Endothelial cell of umbilical vein (primary cell): ENCODE data around the gene SERPINB6. TPM values are rescaled to one million over a fixed set of nuclear protein-coding genes. Genes with fewer than 3 reads are reported as not detected.
"Not testable (repeated sequence)": the region's sequence is repeated elsewhere in the genome, so short reads cannot be mapped to it uniquely, and the experiment has no call there.

Experiments used
- BruUV-seq: library from RNA; stranded (reverse); fragments of 400-500 nt; replicated peaks from 2 replicates; lab custom pipeline; 2021; lab: Mats Ljungman, UMichigan
- CTCF ChIA-PET: fragments of 300-600, 350-600 bp; sonication (Branson Sonifier 250); formaldehyde crosslinking; loops from one replicate; lab custom pipeline; 2021; ENCODE audit warnings: antibody characterized with exemption, inconsistent platforms; lab: Charles Lee
- POLR2A ChIA-PET: fragments of 300-600, 350-600 bp; sonication (Branson Sonifier 250); formaldehyde crosslinking; loops from one replicate; lab custom pipeline; 2021; ENCODE audit warnings: antibody characterized with exemption, inconsistent platforms; lab: Charles Lee
- DNase-seq: peaks from one replicate; pipeline ENCODE4 v3.0.0-alpha.2; 2011; ENCODE audit warnings: low read depth, low spot score
- FAIRE-seq: peaks from 2 replicates; lab custom pipeline; 2011; peaks lifted over from hg19 to GRCh38; lab: Jason Lieb, UNC
- H2AFZ ChIP-seq: 2 replicates; pipeline ENCODE4 v1.6.0; 2012; ENCODE audit warnings: low read depth, low read length, control low read depth, inconsistent platforms
- H3K27ac ChIP-seq: 2 replicates; pipeline ENCODE4 v1.5.1; 2011; ENCODE audit warnings: low read depth, mild to moderate bottlenecking, control low read depth, low read length, moderate library complexity; ENCODE audit not compliant: insufficient read depth
- H3K27me3 ChIP-seq, 2 experiments: 2 replicates each; pipeline versions ENCODE4 v1.6.0 to v1.6.1; 2011; ENCODE audit warnings: low read length in 2 of 2, mixed read lengths in 1 of 2; ENCODE audit not compliant: control insufficient read depth in 2 of 2, insufficient read depth in 2 of 2
- H3K36me3 ChIP-seq, 2 experiments: 2 replicates in 1 of 2; 3 replicates in 1 of 2; pipeline ENCODE4 v1.5.1; 2011; ENCODE audit warnings: low read length in 2 of 2, mild to moderate bottlenecking in 1 of 2, moderate library complexity in 1 of 2; ENCODE audit not compliant: control insufficient read depth in 2 of 2, insufficient read depth in 2 of 2; ENCODE audit errors: extremely low read depth in 1 of 2
- H3K4me1 ChIP-seq: 3 replicates; pipeline ENCODE4 v1.5.1; 2011; ENCODE audit warnings: mild to moderate bottlenecking, low read length; ENCODE audit not compliant: control insufficient read depth, insufficient read depth; ENCODE audit errors: extremely low read depth
- H3K4me2 ChIP-seq: 2 replicates; pipeline ENCODE4 v1.6.1; 2011; ENCODE audit warnings: low read length, control low read depth, mixed read lengths; ENCODE audit not compliant: insufficient read depth
- H3K4me3 ChIP-seq, 3 experiments: fragments of 200-600 bp in 1 of 3; sonication (generic), shearing (Covaris generic) in 1 of 3; replicated peaks in 1 of 3; 2 replicates each; pipeline ENCODE4 v1.5.1; 2011 to 2016; ENCODE audit warnings: control low read depth in 3 of 3, low read length in 3 of 3, mild to moderate bottlenecking in 2 of 3, inconsistent platforms in 1 of 3, low read depth in 1 of 3, moderate library complexity in 1 of 3; ENCODE audit not compliant: insufficient read depth in 1 of 3
- H3K79me2 ChIP-seq: 2 replicates; pipeline ENCODE4 v1.6.0; 2012; ENCODE audit warnings: low read length, inconsistent platforms; ENCODE audit not compliant: control insufficient read depth, insufficient read depth
- H3K9ac ChIP-seq: replicated peaks from 2 replicates; pipeline ENCODE3; 2011; ENCODE audit warnings: low read length, control low read depth; ENCODE audit not compliant: insufficient read depth; ENCODE audit errors: extremely low read depth
- H3K9me1 ChIP-seq: replicated peaks from 3 replicates; pipeline ENCODE4 v1.6.0; 2011; ENCODE audit warnings: mild to moderate bottlenecking, low read length; ENCODE audit not compliant: control insufficient read depth, insufficient read depth; ENCODE audit errors: extremely low read depth
- H3K9me3 ChIP-seq: replicated peaks from 2 replicates; pipeline ENCODE4 v1.5.1; 2012; ENCODE audit warnings: low read length, inconsistent platforms; ENCODE audit not compliant: control insufficient read depth, insufficient read depth
- H4K20me1 ChIP-seq: replicated peaks from 2 replicates; pipeline ENCODE3; 2011; ENCODE audit warnings: mild to moderate bottlenecking, low read length; ENCODE audit not compliant: control insufficient read depth, insufficient read depth; ENCODE audit errors: extremely low read depth
- dilution Hi-C: fragments of 300-500 bp; cut with MboI; formaldehyde crosslinking; loops from one replicate; pipeline ENCODE4 v1.15.0; 2019; ENCODE audit warnings: low sequenced_read_pairs; ENCODE audit not compliant: extremely low pct_ligation_motif_present
- intact Hi-C: fragments of 100-400 bp; cut with micrococcal nuclease; formaldehyde crosslinking; loops from one replicate; pipeline ENCODE4 v1.10.0; 2022
- polyA plus RNA-seq, 4 experiments: library from polyadenylated mRNA; depleted of rRNA in 3 of 4; stranded (reverse) in 3 of 4; unstranded in 1 of 4; fragments of >200 nt; gene quantifications; 2 replicates each; pipeline versions ENCODE4 v1.2.1 to v1.2.3, GENCODE V29; 2011 to 2012; ENCODE audit warnings: missing spikeins in 1 of 4
- total RNA-seq: library from RNA; stranded (reverse); gene quantifications from 2 replicates; pipeline ENCODE4 v1.2.3, GENCODE V29; 2021

The SERPINB6 gene
- total and polyA plus RNA-seq, 2 donors (not counting 3 experiments of a cell fraction or from before 2014, with no cell fraction given): 145 to 151 TPM

DNA sequence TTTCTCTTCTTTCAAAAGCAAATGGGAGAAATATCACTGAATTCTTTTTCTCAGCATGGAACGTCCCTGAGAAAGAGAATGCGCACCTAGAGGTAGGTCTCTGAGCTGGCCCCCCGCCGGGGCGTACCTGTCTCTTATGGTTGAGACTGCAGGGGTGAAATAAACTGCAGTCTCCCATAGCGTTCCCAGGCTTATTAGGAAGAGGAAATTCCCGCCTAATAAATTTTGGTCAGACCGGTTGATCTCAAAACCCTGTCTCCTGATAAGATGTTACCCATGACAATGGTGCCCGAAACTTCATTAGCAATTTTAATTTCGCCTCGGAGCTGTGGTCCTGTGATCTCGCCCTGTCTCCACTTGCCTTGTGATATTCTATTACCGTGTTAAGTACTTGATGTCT lies 43.4 kb downstream of the SERPINB6 start:
- ChIA-PET CTCF (interaction anchor here (2.9 to 3.1 kb wide), 2 partner anchors 12 to 81 kb away, joined by 10 to 14 read pairs; no protein-coding TSS in a partner anchor), POLR2A (interaction anchor here (1.2 kb wide), 1 partner anchor 25 kb away, joined by 4 read pairs; the partner anchor contains the start of gene SERPINB9)
- H3K27ac ChIP-seq, H3K4me3 ChIP-seq, H4K20me1 ChIP-seq, H3K9ac ChIP-seq, H3K27me3 ChIP-seq, FAIRE-seq, H3K79me2 ChIP-seq, H3K9me1 ChIP-seq, BruUV-seq, H3K9me3 ChIP-seq, dilution Hi-C loops, H3K4me2 ChIP-seq, intact Hi-C loops, H2AFZ ChIP-seq, H3K36me3 ChIP-seq, DNase-seq: not testable (repeated sequence)
- peaks cover 10% of the 10 kb centered on the region for H3K4me1 ChIP-seq

DNA sequence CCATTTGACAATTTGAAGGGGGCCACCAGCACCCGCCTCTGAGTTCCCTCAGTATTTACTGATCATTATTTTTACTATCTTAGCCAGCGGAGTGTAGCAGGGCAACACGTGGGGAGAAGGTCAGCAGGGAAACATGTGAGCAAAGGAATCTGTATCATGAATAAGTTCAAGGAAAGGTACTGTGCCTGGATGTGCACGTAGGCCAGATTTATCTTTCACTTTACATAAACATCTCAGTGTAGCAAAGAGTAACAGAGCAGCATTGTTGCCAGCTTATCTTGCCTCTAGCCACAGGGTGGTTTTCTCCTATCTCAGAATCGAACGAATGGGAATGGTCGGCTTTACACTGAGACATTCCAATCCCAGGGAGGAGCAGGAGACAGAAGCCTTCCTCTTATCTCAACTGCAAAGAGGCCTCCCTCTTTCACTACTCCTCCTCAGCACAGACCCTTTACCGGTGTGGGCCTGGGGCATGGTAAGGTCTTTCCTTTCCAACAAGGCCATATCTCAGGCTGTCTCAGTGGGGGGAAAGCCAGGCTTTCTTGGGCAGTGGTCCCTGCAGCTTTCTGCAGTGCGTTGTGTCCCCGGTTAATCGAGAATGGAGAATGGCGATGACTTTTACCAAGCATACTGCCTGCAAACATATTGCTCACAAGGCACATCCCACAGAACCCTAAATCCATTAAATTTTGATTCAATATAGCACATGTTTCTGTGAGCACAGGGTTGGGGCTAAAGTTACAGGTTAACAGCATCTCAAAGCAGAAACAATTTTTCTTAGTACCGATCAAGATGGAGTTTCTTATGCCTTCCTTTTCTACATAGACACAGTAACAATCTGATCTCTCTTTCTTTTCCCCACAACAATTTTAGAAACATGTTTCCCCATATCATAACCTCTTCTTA lies 45.3 kb downstream of the SERPINB6 start:
- H3K79me2 ChIP-seq, H3K4me1 ChIP-seq, H3K27me3 ChIP-seq, intact Hi-C loops, H3K36me3 ChIP-seq, dilution Hi-C loops, POLR2A ChIA-PET, H3K4me2 ChIP-seq, FAIRE-seq, H3K9ac ChIP-seq, DNase-seq, H3K4me3 ChIP-seq, H4K20me1 ChIP-seq, H3K27ac ChIP-seq, H3K9me1 ChIP-seq, BruUV-seq, H3K9me3 ChIP-seq: not testable (repeated sequence)
- CTCF ChIA-PET: interaction anchor here (1.0 to 3.1 kb wide), 4 partner anchors 11 to 135 kb away, joined by 3 to 14 read pairs (median 6); no protein-coding TSS in a partner anchor
- H2AFZ ChIP-seq: peak overlapping the region; percentile 5
